Measurements from ENCODE around the gene LTBR. TPM values are rescaled to one million over a fixed set of nuclear protein-coding genes. Genes with fewer than 3 reads are reported as not detected.

Gene LTBR
- total RNA-seq, 1 experiment from 2014 or later, result 194 TPM

GRCh38 chr12:6347367-6348338, 36.3 kb upstream of the LTBR start:
- POLR2A ChIA-PET, result no interaction called here
- no peak overlapping the region for H3K27ac Mint-ChIP-seq (ENCODE audit: unreplicated experiment)
- CTCF ChIA-PET, result no interaction called here
- H3K36me3 Mint-ChIP-seq (ENCODE audit: insufficient read depth, unreplicated experiment), result no peaks in the 10 kb centered on the region
- no peaks in the 10 kb centered on the region for H3K27me3 Mint-ChIP-seq (ENCODE audit: insufficient read depth, unreplicated experiment)
- no peak for DNase-seq
- Histone ChIP-seq H3K27me3 (replicated peaks; ENCODE audit: control insufficient read depth, insufficient read depth, low read length) (no peaks in the 10 kb centered on the region), H3K4me3 (ENCODE audit: low read depth, low read length) (no peak overlapping the region), H3K36me3 (ENCODE audit: control insufficient read depth, insufficient read depth, low read length) (no peaks in the 10 kb centered on the region), H3K9me3 (no peaks in the 10 kb centered on the region), H3K4me1 (peaks cover 17% of the 10 kb centered on the region)
- H3K9me3 Mint-ChIP-seq (ENCODE audit: unreplicated experiment), result peaks cover 9% of the 10 kb centered on the region
- H3K4me1 Mint-ChIP-seq (ENCODE audit: low read depth, unreplicated experiment), result peaks cover 25% of the 10 kb centered on the region
- TF ChIP-seq CTCF (IDR thresholded peaks at IDR 0.05; ENCODE audit: insufficient read depth in 1 of 2, low read depth in 1 of 2, low read length in 1 of 2, severe bottlenecking in 1 of 2, unreplicated experiment in 1 of 2), result no peak
- no peak overlapping the region for H3K4me3 Mint-ChIP-seq (ENCODE audit: unreplicated experiment)
- intact Hi-C loops (cut with micrococcal nuclease; ENCODE audit: unreplicated experiment), result no loop called here
- no TSS peak for BruUV-seq (replicated peaks)

- H3K9me3 Mint-ChIP-seq (ENCODE audit: unreplicated experiment), result peaks cover 7% of the 10 kb centered on the region
- Histone ChIP-seq H3K36me3 (ENCODE audit: control insufficient read depth, insufficient read depth, low read length) (no peaks in the 10 kb centered on the region), H3K9me3 (no peaks in the 10 kb centered on the region), H3K4me3 (ENCODE audit: low read depth, low read length) (no peak overlapping the region), H3K27me3 (replicated peaks; ENCODE audit: control insufficient read depth, insufficient read depth, low read length) (no peaks in the 10 kb centered on the region), H3K4me1 (no peaks in the 10 kb centered on the region)
- no peak overlapping the region for H3K27ac Mint-ChIP-seq (ENCODE audit: unreplicated experiment)
- TF ChIP-seq CTCF (IDR thresholded peaks at IDR 0.05; ENCODE audit: insufficient read depth in 1 of 2, low read depth in 1 of 2, low read length in 1 of 2, severe bottlenecking in 1 of 2, unreplicated experiment in 1 of 2), result no peak
- no peaks in the 10 kb centered on the region for H3K27me3 Mint-ChIP-seq (ENCODE audit: insufficient read depth, unreplicated experiment)
- POLR2A ChIA-PET, result no interaction called here
- intact Hi-C loops (cut with micrococcal nuclease; ENCODE audit: unreplicated experiment), result no loop called here
- BruUV-seq (replicated peaks), result no TSS peak
- DNase-seq, result no peak
- peaks cover 5% of the 10 kb centered on the region for H3K36me3 Mint-ChIP-seq (ENCODE audit: insufficient read depth, unreplicated experiment)
- H3K4me3 Mint-ChIP-seq (ENCODE audit: unreplicated experiment), result no peak overlapping the region
- no peaks in the 10 kb centered on the region for H3K4me1 Mint-ChIP-seq (ENCODE audit: low read depth, unreplicated experiment)
- CTCF ChIA-PET, result interaction anchor here (1.0 to 1.1 kb wide), 2 partner anchors 20 to 186 kb away, joined by 3 read pairs; no protein-coding TSS in a partner anchor
These were observed 32.3 kb upstream of the LTBR start for GRCh38 chr12:6351622-6352021.

- Histone ChIP-seq H3K27me3 (replicated peaks; ENCODE audit: control insufficient read depth, insufficient read depth, low read length) (no peaks in the 10 kb centered on the region), H3K36me3 (ENCODE audit: control insufficient read depth, insufficient read depth, low read length) (no peaks in the 10 kb centered on the region), H3K4me3 (ENCODE audit: low read depth, low read length) (no peak overlapping the region), H3K9me3 (no peaks in the 10 kb centered on the region), H3K4me1 (no peaks in the 10 kb centered on the region)
- CTCF ChIA-PET, result interaction anchor here (1.0 to 1.1 kb wide), 3 partner anchors 11 to 185 kb away, joined by 3 read pairs; no protein-coding TSS in a partner anchor
- intact Hi-C loops (cut with micrococcal nuclease; ENCODE audit: unreplicated experiment), result no loop called here
- Mint-ChIP-seq H3K27me3 (ENCODE audit: insufficient read depth, unreplicated experiment) (no peaks in the 10 kb centered on the region), H3K9me3 (ENCODE audit: unreplicated experiment) (no peaks in the 10 kb centered on the region), H3K4me3 (ENCODE audit: unreplicated experiment) (no peak overlapping the region), H3K27ac (ENCODE audit: unreplicated experiment) (no peak overlapping the region), H3K4me1 (ENCODE audit: low read depth, unreplicated experiment) (no peaks in the 10 kb centered on the region), H3K36me3 (ENCODE audit: insufficient read depth, unreplicated experiment) (peaks cover 5% of the 10 kb centered on the region)
- TF ChIP-seq CTCF (IDR thresholded peaks at IDR 0.05; ENCODE audit: insufficient read depth in 1 of 2, low read depth in 1 of 2, low read length in 1 of 2, severe bottlenecking in 1 of 2, unreplicated experiment in 1 of 2), result no peak
- BruUV-seq (replicated peaks), result no TSS peak
- no peak for DNase-seq
- POLR2A ChIA-PET, result no interaction called here
These were observed 31.5 kb upstream of the LTBR start for GRCh38 chr12:6352193-6353173.

Measured in Caco-2 (cell line).